Mucosa of descending colon (tissue), 3 donors: Measurements from ENCODE around the gene CIPC. TPM values are rescaled to one million over a fixed set of nuclear protein-coding genes. Genes with fewer than 3 reads are reported as not detected.

Source experiments
- ATAC-seq: fragments of 200-7000 bp; cut with Tn5 transposase; one replicate; pipeline ENCODE4 v1.9.1; 2020; ENCODE audit warnings: mild to moderate bottlenecking, moderate library complexity
- DNase-seq, 3 donors: peaks; one replicate each; pipeline ENCODE4 v3.0.0-alpha.2; 2020
- H3K36me3 ChIP-seq: fragments of 200-600 bp; one replicate; pipeline ENCODE4 v1.8.0; 2021; ENCODE audit warnings: low read depth, mild to moderate bottlenecking
- H3K4me1 ChIP-seq: fragments of 200-600 bp; one replicate; pipeline ENCODE4 v1.8.0; 2021; ENCODE audit warnings: low read depth, mild to moderate bottlenecking
- H3K4me3 ChIP-seq: fragments of 200-600 bp; one replicate; pipeline ENCODE4 v1.8.0; 2021; ENCODE audit warnings: mild to moderate bottlenecking
- H3K9me3 ChIP-seq: fragments of 200-600 bp; one replicate; pipeline ENCODE4 v1.8.0; 2021; ENCODE audit warnings: mild to moderate bottlenecking
- intact Hi-C, 2 donors: fragments of 100-400 bp; cut with DNase I in 1 of 2; cut with micrococcal nuclease in 1 of 2; formaldehyde crosslinking; loops; one replicate each; pipeline versions ENCODE4 v1.11.0 to v1.11.1; 2022; cut with DNase I, micrococcal nuclease
- total RNA-seq, 3 donors: library from RNA; stranded (reverse); fragmentation: NEBNext Ultra II Directional in 2 of 3; extraction: Animal tissue kit (Norgen Biotek cat#: 25700) in 2 of 3; gene quantifications; one replicate each; pipeline versions ENCODE4 v1.2.1 to v1.2.4, GENCODE V29; 2021 to 2023
- TF ChIP-seq, protein P1 (sequence below): fragments of 200-600 bp; IDR thresholded peaks from one replicate; pipeline ENCODE4 v1.8.0; 2022; ENCODE audit warnings: antibody characterized with exemption, mild to moderate bottlenecking
- donor health status: DM: no; HTN: no; CAD: no; lungs with moderate emphysema.
- donor health status: DM: no; HTN: no; CAD: no.
- donor health status: DM: no; HTN: yes; CAD: no.

Gene CIPC
- total RNA-seq, 3 donors from 2014 or later, result 45.7 to 84.9 (median 61.0) TPM

DNA sequence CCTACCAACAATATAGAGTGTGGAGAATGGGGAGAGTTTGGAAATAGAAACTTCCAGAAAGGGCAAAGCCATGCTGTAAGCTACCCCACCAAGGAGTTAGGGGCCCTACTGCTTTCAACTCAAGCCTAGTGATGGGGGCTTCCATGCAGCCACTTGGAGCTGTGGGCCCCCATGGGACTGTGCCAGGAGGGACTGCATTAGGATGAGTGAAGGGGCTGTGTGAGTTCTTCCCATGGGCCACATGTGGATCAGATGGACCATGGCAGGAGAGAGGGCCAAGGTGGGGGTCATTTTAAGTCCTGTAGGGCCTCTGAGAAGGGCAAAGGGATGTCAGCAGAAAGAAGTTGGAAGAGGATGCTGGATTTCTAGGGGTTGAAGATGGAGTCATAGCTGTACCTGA lies 23.1 kb upstream of the CIPC start:
- Histone ChIP-seq H3K36me3 (no peaks in the 10 kb centered on the region), H3K4me1 (no peaks in the 10 kb centered on the region), H3K9me3 (no peaks in the 10 kb centered on the region), H3K4me3 (no peak overlapping the region)
- intact Hi-C loops, result no loop called here
- DNase-seq (no peak), ATAC-seq (no peak)
- TF ChIP-seq, protein P1, sequence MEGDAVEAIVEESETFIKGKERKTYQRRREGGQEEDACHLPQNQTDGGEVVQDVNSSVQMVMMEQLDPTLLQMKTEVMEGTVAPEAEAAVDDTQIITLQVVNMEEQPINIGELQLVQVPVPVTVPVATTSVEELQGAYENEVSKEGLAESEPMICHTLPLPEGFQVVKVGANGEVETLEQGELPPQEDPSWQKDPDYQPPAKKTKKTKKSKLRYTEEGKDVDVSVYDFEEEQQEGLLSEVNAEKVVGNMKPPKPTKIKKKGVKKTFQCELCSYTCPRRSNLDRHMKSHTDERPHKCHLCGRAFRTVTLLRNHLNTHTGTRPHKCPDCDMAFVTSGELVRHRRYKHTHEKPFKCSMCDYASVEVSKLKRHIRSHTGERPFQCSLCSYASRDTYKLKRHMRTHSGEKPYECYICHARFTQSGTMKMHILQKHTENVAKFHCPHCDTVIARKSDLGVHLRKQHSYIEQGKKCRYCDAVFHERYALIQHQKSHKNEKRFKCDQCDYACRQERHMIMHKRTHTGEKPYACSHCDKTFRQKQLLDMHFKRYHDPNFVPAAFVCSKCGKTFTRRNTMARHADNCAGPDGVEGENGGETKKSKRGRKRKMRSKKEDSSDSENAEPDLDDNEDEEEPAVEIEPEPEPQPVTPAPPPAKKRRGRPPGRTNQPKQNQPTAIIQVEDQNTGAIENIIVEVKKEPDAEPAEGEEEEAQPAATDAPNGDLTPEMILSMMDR, result no peak

DNA sequence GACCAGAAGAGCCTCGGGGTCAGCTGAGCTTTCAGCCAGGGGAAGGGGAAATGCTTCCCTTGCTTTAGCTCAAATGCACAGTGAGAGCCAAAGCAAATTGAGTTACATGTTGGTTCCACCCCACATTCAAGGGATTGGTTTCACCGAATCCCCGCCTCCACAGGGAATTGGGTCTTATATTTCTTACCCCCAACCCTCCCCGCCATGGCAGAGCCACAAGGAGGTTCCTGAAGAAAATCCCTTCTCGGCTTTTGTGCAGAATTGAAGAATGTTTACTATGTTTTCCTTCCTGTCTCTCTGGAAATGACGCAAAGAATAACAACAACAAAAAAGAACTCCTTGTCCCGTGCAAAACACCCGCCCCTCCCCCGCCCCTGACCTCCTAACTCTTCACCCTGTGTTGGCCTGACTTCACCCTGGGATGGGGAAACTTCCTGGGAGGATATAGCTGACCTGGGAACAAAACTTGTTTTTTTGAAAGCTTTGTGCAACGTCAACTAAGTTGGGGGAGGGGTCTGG lies 21.9 kb upstream of the CIPC start:
- peak in 1 of 3 donors; percentile 50 for DNase-seq
- H3K4me1 ChIP-seq, result no peaks in the 10 kb centered on the region
- no peaks in the 10 kb centered on the region for H3K36me3 ChIP-seq
- TF ChIP-seq, protein P1, result no peak
- intact Hi-C loops, result no loop called here
- peak; percentile 69 for ATAC-seq
- H3K4me3 ChIP-seq, result no peak overlapping the region
- no peaks in the 10 kb centered on the region for H3K9me3 ChIP-seq

DNA sequence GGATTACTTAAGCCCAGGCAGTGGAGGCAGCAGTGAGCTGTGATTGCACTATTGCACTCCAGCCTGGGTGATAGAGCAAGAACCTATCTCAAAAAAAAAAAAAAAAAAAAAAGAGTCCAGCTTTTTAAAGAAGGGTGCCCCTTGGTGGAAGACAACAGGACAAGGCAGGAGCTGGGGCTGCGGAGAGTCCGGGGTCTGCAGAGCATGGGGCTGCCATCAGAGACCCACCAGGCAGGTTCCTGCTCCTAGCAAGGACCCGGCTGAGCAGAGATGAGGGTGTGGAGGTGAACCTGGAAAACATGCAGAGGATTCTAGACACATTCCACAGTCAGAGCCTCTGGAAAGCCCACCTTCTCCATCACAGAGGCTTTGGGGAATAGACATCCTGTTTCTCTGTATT lies 21.0 kb upstream of the CIPC start:
- H3K9me3 ChIP-seq, result no peaks in the 10 kb centered on the region
- H3K36me3 ChIP-seq, result no peaks in the 10 kb centered on the region
- no peak overlapping the region for H3K4me3 ChIP-seq
- no peaks in the 10 kb centered on the region for H3K4me1 ChIP-seq
- intact Hi-C loops, result no loop called here
- TF ChIP-seq, protein P1, result no peak
- no peak for ATAC-seq
- no peak for DNase-seq

DNA sequence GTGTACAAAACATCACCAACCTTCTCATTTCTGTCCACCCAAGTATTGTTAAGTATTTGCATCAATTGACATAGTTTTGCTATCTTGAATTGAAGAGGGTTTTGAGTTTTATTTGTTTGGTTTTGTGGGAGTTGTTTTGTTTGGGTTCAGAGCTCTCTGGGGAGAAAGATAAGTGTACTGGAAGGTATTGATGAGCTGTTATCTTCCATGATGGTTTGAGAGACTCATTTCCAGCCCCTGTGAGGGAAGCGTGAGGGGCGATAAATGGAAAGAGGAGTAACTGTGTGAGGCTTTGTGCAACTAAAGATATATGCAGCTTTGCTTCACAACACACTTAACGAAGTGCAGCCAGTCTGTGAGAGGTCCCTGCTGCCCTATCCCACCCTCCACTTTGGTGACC lies 15.7 kb upstream of the CIPC start:
- DNase-seq, result no peak
- Histone ChIP-seq H3K36me3 (no peaks in the 10 kb centered on the region), H3K4me3 (no peak overlapping the region), H3K4me1 (no peaks in the 10 kb centered on the region), H3K9me3 (no peaks in the 10 kb centered on the region)
- no peak for ATAC-seq
- intact Hi-C loops, result no loop called here
- TF ChIP-seq, protein P1, result no peak

GRCh38 chr14:77083082-77083481 lies 15.0 kb upstream of the CIPC start:
- H3K36me3 ChIP-seq, result no peaks in the 10 kb centered on the region
- DNase-seq, result no peak
- ATAC-seq, result no peak
- H3K9me3 ChIP-seq, result no peaks in the 10 kb centered on the region
- H3K4me3 ChIP-seq, result no peak overlapping the region
- H3K4me1 ChIP-seq, result peaks cover 6% of the 10 kb centered on the region
- TF ChIP-seq, protein P1, result no peak
- intact Hi-C loops, result no loop called here

GRCh38 chr14:77084985-77085384 lies 13.1 kb upstream of the CIPC start:
- no peak for ATAC-seq

More at GRCh38 chr14:77084985-77085384, 13.1 kb upstream of the CIPC start:
- no peaks in the 10 kb centered on the region for H3K36me3 ChIP-seq
- intact Hi-C loops, result no loop called here
- H3K4me3 ChIP-seq, result no peak overlapping the region
- H3K4me1 ChIP-seq, result peaks cover 6% of the 10 kb centered on the region
- no peak for DNase-seq
- TF ChIP-seq, protein P1, result no peak
- H3K9me3 ChIP-seq, result no peaks in the 10 kb centered on the region
